ENCODE results near the gene MCTP1.

GRCh38 chr5:95304711-95305110 is 19.8 kb upstream of the MCTP1 start:
- TF ChIP-seq CTCF (IDR thresholded peaks at IDR 0.05), result no peak
- no peak for TF ChIP-seq POLR2A (IDR thresholded peaks at IDR 0.05)

Measured in breast epithelium (tissue), 3 donors.